PC-3 (cell line): ENCODE data around the gene SYT7.

Source experiments
- CTCF ChIP-seq: fragments of 300-600 bp; sonication (generic); conservative IDR thresholded peaks from 2 replicates; pipeline ENCODE4 v1.5.1; 2017; ENCODE audit warnings: antibody characterized with exemption, low read depth, mild to moderate bottlenecking, low read length
- EZH2 ChIP-seq: fragments of 300-600 bp; sonication (generic); IDR thresholded peaks from one replicate; pipeline ENCODE4 v1.6.1; 2017; ENCODE audit warnings: antibody characterized with exemption, mild to moderate bottlenecking, low read length; ENCODE audit not compliant: unreplicated experiment
- EZH2phosphoT487 ChIP-seq: fragments of 300-600 bp; sonication (generic); IDR thresholded peaks from 2 replicates; pipeline ENCODE4 v1.6.1; 2018; ENCODE audit warnings: mild to moderate bottlenecking, antibody characterized with exemption, low read length, borderline replicate concordance

GRCh38 chr11:61551634-61552033 is 29.2 kb downstream of the SYT7 start:
- TF ChIP-seq EZH2phosphoT487, result no peak
- TF ChIP-seq CTCF, result no peak
- no peak for TF ChIP-seq EZH2
